22Rv1 (cell line): Measurements from ENCODE around the gene ANK2.

Source experiments
- H3K27ac ChIP-seq: fragments of 450-650 bp; 2 replicates; pipeline ENCODE4 v1.5.1; 2017
- ZFX ChIP-seq: fragments of 450-650 bp; IDR thresholded peaks from 2 replicates; pipeline ENCODE4 v1.6.1; 2017; ENCODE audit warnings: antibody characterized with exemption, borderline replicate concordance
- TF ChIP-seq, protein P1 (sequence below): fragments of 450-650 bp; IDR thresholded peaks from 2 replicates; pipeline ENCODE4 v1.5.1; 2017; ENCODE audit warnings: mild to moderate bottlenecking

Gene ANK2

DNA sequence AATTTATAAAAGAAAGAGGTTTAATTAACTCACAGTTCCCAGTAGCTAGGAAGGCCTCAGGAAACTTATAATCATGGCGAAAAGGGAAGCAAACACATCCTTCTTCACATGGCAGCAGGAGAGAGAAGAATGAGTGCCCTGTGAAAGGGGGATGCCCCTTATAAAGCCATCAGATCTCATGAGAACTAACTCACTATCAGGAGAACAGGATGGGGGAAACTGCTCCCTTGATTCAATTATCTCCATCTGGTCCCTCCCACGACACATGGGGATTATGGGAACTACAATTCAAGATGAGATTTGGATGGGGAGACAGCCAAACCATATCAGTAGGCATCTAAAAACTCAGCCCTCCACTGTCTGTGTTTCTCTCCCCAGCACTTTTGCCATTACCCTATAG, 22.4 kb downstream of the ANK2 start:
- H3K27ac ChIP-seq, result no peak overlapping the region
- no peak for TF ChIP-seq ZFX
- TF ChIP-seq, protein P1, sequence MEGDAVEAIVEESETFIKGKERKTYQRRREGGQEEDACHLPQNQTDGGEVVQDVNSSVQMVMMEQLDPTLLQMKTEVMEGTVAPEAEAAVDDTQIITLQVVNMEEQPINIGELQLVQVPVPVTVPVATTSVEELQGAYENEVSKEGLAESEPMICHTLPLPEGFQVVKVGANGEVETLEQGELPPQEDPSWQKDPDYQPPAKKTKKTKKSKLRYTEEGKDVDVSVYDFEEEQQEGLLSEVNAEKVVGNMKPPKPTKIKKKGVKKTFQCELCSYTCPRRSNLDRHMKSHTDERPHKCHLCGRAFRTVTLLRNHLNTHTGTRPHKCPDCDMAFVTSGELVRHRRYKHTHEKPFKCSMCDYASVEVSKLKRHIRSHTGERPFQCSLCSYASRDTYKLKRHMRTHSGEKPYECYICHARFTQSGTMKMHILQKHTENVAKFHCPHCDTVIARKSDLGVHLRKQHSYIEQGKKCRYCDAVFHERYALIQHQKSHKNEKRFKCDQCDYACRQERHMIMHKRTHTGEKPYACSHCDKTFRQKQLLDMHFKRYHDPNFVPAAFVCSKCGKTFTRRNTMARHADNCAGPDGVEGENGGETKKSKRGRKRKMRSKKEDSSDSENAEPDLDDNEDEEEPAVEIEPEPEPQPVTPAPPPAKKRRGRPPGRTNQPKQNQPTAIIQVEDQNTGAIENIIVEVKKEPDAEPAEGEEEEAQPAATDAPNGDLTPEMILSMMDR, result no peak

DNA sequence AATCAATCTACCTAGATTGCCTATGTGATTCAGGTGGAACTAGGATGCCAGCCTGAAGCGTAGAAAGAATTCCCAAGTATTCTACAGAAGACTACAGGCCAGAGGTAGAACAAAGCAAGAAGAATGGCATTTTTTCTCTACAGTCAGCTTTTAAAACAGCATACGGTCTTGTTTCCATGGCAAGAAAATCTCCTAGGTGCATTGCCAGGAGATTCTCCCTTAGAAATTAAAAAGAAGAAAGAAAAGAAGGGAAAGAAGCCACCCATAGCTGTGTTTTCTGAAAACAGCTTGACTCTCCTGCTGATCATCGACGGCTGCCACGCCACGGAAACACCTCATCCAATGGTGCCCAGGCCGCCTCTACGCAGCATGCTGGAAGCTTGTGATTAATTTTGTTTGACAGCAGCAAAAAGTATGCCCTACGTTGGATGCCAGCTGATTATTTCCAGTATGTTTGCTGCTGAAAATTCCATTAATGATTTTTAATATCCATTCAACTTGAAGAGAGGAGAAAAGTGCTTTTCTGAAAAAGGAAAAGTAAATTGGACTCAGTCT, 24.1 kb downstream of the ANK2 start:
- TF ChIP-seq ZFX, result no peak
- TF ChIP-seq, protein P1, result no peak
- H3K27ac ChIP-seq, result no peak overlapping the region

DNA sequence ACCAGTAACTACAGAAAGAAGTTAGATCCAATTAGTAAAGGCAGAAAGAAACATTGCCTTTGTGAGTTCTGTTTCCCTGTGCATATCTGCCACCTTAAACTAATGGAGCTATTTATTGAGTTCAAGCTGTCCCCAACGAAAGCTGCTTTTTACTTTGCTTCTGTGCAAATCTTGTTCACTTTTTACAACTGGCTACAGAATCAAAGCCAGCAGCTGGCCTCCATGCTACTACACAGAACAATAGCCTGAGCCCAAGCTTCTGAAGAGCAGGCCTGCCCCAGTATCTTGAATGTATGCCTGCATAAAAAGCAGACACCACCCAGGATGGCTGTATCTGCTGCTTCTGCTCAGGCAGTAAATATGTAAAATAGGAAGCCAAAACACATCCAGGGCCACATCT, 28.1 kb downstream of the ANK2 start:
- no peak overlapping the region for H3K27ac ChIP-seq
- no peak for TF ChIP-seq ZFX
- TF ChIP-seq, protein P1, result no peak

DNA sequence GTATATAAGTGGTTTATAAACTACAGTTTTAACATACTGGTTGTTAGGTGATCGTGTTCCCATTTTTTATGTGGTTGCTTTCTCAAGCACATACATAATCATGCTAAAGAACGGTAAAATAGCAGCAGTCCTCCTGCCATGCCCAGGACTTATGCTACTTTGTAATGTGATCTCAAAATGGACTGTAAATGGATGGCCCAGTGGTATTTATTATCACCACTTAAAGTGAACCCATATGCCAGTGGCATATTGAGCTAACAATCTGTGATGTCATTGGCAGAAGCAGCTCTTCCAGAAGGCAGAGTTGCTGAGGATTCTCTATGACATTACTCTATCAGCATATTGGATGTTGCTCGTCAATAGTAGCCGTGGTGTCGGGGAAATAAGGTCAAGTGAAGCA, 28.6 kb downstream of the ANK2 start:
- no peak overlapping the region for H3K27ac ChIP-seq
- no peak for TF ChIP-seq ZFX
- TF ChIP-seq, protein P1, result no peak

DNA sequence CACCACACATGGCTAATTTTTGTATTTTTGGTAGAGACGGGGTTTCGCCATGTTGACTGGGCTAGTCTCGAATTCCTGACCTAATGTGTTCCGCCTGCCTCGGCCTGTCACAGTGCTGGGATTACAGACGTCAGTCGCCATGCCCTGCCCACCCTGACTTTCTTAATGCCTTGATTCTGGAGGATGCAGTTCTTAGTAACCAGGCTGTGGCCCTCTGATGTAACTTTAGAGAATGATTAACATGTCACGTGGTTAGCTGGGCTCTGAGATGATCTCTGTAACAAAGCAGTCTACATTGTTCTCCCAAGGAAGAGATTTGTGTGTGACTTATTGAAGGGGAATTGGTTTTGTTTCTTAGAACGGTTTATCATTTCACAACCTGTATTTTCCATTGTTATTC, 30.6 kb downstream of the ANK2 start:
- no peak for TF ChIP-seq ZFX
- TF ChIP-seq, protein P1, result no peak
- H3K27ac ChIP-seq, result no peak overlapping the region

DNA sequence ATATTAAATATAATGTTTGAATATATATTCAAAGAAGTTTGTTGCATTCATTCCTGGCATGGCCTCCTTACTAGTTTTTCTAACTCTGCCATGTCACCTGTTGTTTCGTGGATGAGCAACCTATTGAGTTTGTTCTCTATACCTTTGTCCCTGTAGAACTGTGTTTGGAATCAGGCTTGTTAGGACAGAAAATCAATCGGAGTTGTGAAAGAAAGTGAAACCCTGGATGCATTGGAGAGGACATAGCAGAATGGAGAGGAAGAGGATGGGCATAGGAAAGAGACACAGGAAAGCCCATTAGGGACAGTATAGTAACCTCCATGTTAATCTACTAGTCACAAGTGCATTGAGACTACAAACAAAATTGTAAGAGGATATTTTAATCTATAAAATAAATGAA, 31.2 kb downstream of the ANK2 start:
- TF ChIP-seq ZFX, result no peak
- TF ChIP-seq, protein P1, result no peak
- H3K27ac ChIP-seq, result no peak overlapping the region

DNA sequence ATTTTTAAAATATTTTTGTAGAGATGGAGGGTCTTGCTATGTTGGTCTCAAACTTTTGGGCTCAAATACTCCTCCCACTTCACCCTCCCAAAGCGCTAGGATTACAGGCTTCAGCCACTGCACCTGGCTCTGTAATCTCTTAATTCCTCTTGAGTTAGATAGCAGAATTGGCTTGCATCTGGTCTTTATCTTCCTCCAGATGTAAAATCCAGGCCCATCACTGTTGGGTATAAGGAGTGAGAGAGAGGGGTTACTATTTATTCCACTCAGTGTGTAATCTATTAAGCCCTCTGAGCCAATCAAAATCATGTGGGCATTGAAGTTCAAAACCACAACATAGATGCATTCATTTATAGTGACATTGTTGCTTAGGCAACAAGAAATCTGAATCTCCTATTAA, 33.9 kb downstream of the ANK2 start:
- TF ChIP-seq, protein P1, result no peak
- TF ChIP-seq ZFX, result no peak
- H3K27ac ChIP-seq, result no peak overlapping the region
